CD8-positive, alpha-beta memory T cell (primary cell): ENCODE data around the gene HOXA6. TPM values are rescaled to one million over a fixed set of nuclear protein-coding genes. Genes with fewer than 3 reads are reported as not detected.

Experiments used
- CTCF ChIA-PET: fragments of 350-600 bp; sonication (Branson Sonifier 250); formaldehyde crosslinking; loops from one replicate; lab custom pipeline; 2021; ENCODE audit warnings: antibody characterized with exemption; lab: Charles Lee
- POLR2A ChIA-PET: fragments of 350-600 bp; sonication (Branson Sonifier 250); formaldehyde crosslinking; loops from one replicate; lab custom pipeline; 2021; ENCODE audit warnings: antibody characterized with exemption; lab: Charles Lee
- DNase-seq, 5 donors: peaks; one replicate each; pipeline versions ENCODE4 v3.0.0 to v3.0.0-alpha.2; 2020 to 2022; ENCODE audit warnings: mixed read lengths in 1 of 5
- H3K27ac ChIP-seq: one replicate; pipeline ENCODE4 v1.7.0; 2013; ENCODE audit warnings: low read depth, mild to moderate bottlenecking, low read length, moderate library complexity
- H3K27me3 ChIP-seq: 2 replicates; pipeline ENCODE4 v1.7.0; 2013; ENCODE audit warnings: low read length, mild to moderate bottlenecking; ENCODE audit not compliant: insufficient read depth, poor library complexity, severe bottlenecking
- H3K36me3 ChIP-seq: 2 replicates; pipeline ENCODE4 v1.7.0; 2013; ENCODE audit warnings: mild to moderate bottlenecking, low read length, moderate library complexity; ENCODE audit not compliant: insufficient read depth
- H3K4me1 ChIP-seq: 2 replicates; pipeline ENCODE4 v1.7.0; 2013; ENCODE audit warnings: mild to moderate bottlenecking, low read length, moderate library complexity; ENCODE audit not compliant: insufficient read depth
- H3K4me3 ChIP-seq: 2 replicates; pipeline ENCODE4 v1.7.0; 2013; ENCODE audit warnings: mild to moderate bottlenecking, low read length
- H3K9me3 ChIP-seq: 2 replicates; pipeline ENCODE4 v1.7.0; 2013; ENCODE audit warnings: mild to moderate bottlenecking, low read length
- H3K27ac Mint-ChIP-seq, 8 donors: one replicate each; pipeline ENCODE4 v1.8.0; 2020 to 2021; ENCODE audit warnings: mixed read lengths in 8 of 8, mild to moderate bottlenecking in 6 of 8, inconsistent platforms in 3 of 8, moderate library complexity in 3 of 8
- H3K27me3 Mint-ChIP-seq, 2 donors: one replicate each; pipeline ENCODE4 v1.8.0; 2020 to 2021; ENCODE audit warnings: mixed read lengths in 2 of 2, mild to moderate bottlenecking in 1 of 2, moderate library complexity in 1 of 2
- H3K36me3 Mint-ChIP-seq, 3 donors: one replicate each; pipeline ENCODE4 v1.8.0; 2020 to 2021; ENCODE audit warnings: mixed read lengths in 3 of 3, inconsistent platforms in 1 of 3, mild to moderate bottlenecking in 1 of 3
- H3K4me1 Mint-ChIP-seq, 3 donors: one replicate each; pipeline ENCODE4 v1.8.0; 2020 to 2021; ENCODE audit warnings: mixed read lengths in 3 of 3, inconsistent platforms in 1 of 3, mild to moderate bottlenecking in 1 of 3
- H3K4me3 Mint-ChIP-seq, 7 donors: one replicate each; pipeline ENCODE4 v1.8.0; 2020 to 2021; ENCODE audit warnings: mixed read lengths in 7 of 7, mild to moderate bottlenecking in 6 of 7, moderate library complexity in 4 of 7, inconsistent platforms in 2 of 7
- H3K9me3 Mint-ChIP-seq, 5 donors: one replicate each; pipeline ENCODE4 v1.8.0; 2020 to 2022; ENCODE audit warnings: mixed read lengths in 5 of 5, mild to moderate bottlenecking in 3 of 5, moderate library complexity in 2 of 5, inconsistent platforms in 1 of 5
- polyA plus RNA-seq: library from polyadenylated mRNA; unstranded; fragments of 300-500 nt; fragmentation: Illumina TruSeq; gene quantifications from one replicate; pipeline ENCODE4 v1.2.3, GENCODE V29; 2021
- total RNA-seq, 2 experiments: library from RNA; stranded (reverse); gene quantifications; one replicate each; pipeline ENCODE4 v1.2.3, GENCODE V29; 2021

The HOXA6 gene
- total and polyA plus RNA-seq, 3 experiments from 2014 or later = not detected

DNA sequence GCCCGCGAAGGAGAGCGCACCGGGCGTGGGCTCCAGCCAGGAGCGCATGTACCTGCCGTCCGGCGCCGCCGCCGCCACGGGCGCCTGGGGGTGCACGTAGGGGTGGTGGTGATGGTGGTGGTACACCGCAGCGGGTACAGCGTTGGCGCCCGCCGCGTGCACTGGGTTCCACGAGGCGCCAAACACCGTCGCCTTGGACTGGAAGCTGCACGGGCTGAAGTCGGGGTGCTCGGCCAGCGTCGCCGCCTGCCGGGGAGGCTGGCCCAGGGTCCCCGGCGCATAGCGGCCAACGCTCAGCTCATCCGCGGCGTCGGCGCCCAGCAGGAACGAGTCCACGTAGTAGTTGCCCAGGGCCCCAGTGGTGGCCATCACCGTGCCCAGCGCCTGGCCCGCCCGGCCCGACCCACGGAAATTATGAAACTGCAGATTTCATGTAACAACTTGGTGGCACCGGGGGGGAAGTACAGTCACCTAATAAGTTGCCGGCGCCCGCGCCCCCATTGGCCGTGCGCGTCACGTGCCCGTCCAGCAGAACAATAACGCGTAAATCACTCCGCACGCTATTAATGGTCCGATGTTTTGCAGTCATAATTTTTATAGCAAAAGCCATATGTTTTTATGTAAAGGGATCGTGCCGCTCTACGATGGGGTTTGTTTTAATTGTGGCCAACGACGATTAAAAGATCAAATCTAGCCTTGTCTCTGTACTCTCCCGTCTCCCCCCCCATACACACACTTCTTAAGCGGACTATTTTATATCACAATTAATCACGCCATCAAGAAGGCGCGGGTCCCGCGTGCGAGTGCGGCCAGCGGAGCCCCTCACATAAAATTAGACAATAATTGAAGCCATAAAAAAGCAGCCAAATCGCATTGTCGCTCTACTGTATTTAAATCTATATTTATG is 17.8 kb upstream of the HOXA6 start, which contains the start of gene HOXA9:
HOXA9 (minus strand) TSS at position 449 of the 907 bp plus-strand sequence; CDS start at position 369, 80 bp downstream.
- ChIA-PET CTCF (interaction anchor here (0.7 to 5.6 kb wide), 6 partner anchors 8 to 483 kb away, joined by 3 to 71 read pairs (median 4); partner anchors contain the start of genes HOXA3 and HOXA7), POLR2A (no interaction called here)
- Mint-ChIP-seq H3K27me3 (peaks cover 80 to 82% of the 10 kb centered on the region in 2 donors), H3K4me1 (peaks cover 17 to 34% (median 23%) of the 10 kb centered on the region in 3 donors), H3K36me3 (no peaks in the 10 kb centered on the region), H3K9me3 (peaks cover 0 to 9% (median 0%) of the 10 kb centered on the region in 5 donors), H3K27ac (peak within 1 kb of the TSS in 5 of 8 donors; percentile 41 to 83 (median 57)), H3K4me3 (peak within 1 kb of the TSS; percentile 54 to 82 (median 68))
- no peaks in the 10 kb centered on the region for H3K9me3 ChIP-seq
- H3K36me3 ChIP-seq = no peaks in the 10 kb centered on the region
- peaks cover 31% of the 10 kb centered on the region for H3K4me1 ChIP-seq
- no peak within 1 kb of the TSS for H3K4me3 ChIP-seq
- H3K27me3 ChIP-seq = peaks cover 87% of the 10 kb centered on the region
- DNase-seq = no peak
- no peak within 1 kb of the TSS for H3K27ac ChIP-seq

DNA sequence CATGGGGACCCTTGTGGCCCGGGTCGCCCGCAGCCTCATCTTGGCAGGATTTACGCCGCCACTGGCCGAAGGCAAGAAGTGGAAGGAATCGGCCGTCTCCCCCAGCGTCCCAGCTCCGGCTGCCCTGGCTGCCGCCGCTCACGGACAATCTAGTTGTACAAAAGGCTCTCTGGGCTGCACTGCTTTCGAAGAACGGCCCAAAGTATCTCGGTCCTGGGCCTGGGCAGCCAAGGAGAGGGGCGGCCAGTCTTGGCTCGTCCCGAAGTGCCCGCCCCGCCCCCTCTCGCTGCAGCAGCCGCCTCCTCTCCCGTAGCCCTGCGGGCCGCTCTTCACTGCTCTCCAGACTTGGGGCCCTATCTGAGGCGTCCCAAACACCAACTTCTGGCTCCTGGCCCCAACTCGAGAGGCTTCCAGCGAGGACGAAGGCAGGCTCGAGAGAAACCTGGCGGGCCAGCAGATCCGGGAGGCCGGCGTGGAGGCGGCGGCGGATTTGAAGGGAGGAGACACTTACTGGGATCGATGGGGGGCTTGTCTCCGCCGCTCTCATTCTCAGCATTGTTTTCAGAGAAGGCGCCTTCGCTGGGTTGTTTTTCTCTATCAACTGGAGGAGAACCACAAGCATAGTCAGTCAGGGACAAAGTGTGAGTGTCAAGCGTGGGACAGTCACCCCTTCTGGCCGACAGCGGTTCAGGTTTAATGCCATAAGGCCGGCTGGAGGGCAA is 17.0 kb upstream of the HOXA6 start:
- H3K9me3 ChIP-seq = no peaks in the 10 kb centered on the region
- peaks cover 23 to 36% (median 26%) of the 10 kb centered on the region in 3 donors for H3K4me1 Mint-ChIP-seq
- H3K4me3 Mint-ChIP-seq = peak overlapping the region; percentile 13 to 76 (median 47)
- peaks cover 0 to 8% (median 0%) of the 10 kb centered on the region in 5 donors for H3K9me3 Mint-ChIP-seq
- peaks cover 83 to 84% of the 10 kb centered on the region in 2 donors for H3K27me3 Mint-ChIP-seq
- CTCF ChIA-PET = interaction anchor here (5.6 kb wide), 1 partner anchor 13 kb away, joined by 71 read pairs; the partner anchor contains the start of gene HOXA3
- peaks cover 32% of the 10 kb centered on the region for H3K4me1 ChIP-seq
- H3K36me3 Mint-ChIP-seq = no peaks in the 10 kb centered on the region
- no peak overlapping the region for H3K27ac ChIP-seq
- peaks cover 87% of the 10 kb centered on the region for H3K27me3 ChIP-seq
- peak overlapping the region in 2 of 8 donors; percentile 21 to 41 for H3K27ac Mint-ChIP-seq
- no peaks in the 10 kb centered on the region for H3K36me3 ChIP-seq
- H3K4me3 ChIP-seq = no peak overlapping the region
- POLR2A ChIA-PET = no interaction called here
- no peak for DNase-seq

DNA sequence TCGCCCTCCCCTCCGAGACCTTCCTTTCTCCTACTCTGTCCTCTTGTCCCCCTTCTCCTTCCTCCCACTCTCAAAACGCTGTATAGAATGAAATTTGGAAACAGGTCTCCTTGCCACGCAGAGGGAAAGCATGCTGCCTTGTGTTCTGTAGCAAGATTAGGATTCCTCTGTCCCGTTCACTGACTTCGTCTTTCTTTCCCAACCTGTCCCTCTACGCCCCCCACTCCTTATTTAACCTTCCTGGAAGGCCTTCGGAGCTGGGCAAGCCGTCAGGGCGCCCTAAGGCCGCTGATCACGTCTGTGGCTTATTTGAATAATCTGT is 16.4 kb upstream of the HOXA6 start:
- no peak for DNase-seq
- ChIA-PET POLR2A (no interaction called here), CTCF (interaction anchor here (5.6 kb wide), 1 partner anchor 13 kb away, joined by 71 read pairs; the partner anchor contains the start of gene HOXA3)
- peaks cover 0 to 7% (median 0%) of the 10 kb centered on the region in 5 donors for H3K9me3 Mint-ChIP-seq
- H3K27me3 ChIP-seq = peaks cover 88% of the 10 kb centered on the region
- H3K4me1 ChIP-seq = peaks cover 32% of the 10 kb centered on the region
- peaks cover 86 to 88% of the 10 kb centered on the region in 2 donors for H3K27me3 Mint-ChIP-seq
- H3K36me3 ChIP-seq = no peaks in the 10 kb centered on the region
- peaks cover 23 to 34% (median 26%) of the 10 kb centered on the region in 3 donors for H3K4me1 Mint-ChIP-seq
- H3K4me3 ChIP-seq = no peak overlapping the region
- H3K27ac ChIP-seq = no peak overlapping the region
- H3K4me3 Mint-ChIP-seq = peak overlapping the region in 5 of 7 donors; percentile 13 to 37 (median 32)
- H3K36me3 Mint-ChIP-seq = no peaks in the 10 kb centered on the region
- H3K9me3 ChIP-seq = no peaks in the 10 kb centered on the region
- peak overlapping the region in 3 of 8 donors; percentile 5 to 41 (median 21) for H3K27ac Mint-ChIP-seq

DNA sequence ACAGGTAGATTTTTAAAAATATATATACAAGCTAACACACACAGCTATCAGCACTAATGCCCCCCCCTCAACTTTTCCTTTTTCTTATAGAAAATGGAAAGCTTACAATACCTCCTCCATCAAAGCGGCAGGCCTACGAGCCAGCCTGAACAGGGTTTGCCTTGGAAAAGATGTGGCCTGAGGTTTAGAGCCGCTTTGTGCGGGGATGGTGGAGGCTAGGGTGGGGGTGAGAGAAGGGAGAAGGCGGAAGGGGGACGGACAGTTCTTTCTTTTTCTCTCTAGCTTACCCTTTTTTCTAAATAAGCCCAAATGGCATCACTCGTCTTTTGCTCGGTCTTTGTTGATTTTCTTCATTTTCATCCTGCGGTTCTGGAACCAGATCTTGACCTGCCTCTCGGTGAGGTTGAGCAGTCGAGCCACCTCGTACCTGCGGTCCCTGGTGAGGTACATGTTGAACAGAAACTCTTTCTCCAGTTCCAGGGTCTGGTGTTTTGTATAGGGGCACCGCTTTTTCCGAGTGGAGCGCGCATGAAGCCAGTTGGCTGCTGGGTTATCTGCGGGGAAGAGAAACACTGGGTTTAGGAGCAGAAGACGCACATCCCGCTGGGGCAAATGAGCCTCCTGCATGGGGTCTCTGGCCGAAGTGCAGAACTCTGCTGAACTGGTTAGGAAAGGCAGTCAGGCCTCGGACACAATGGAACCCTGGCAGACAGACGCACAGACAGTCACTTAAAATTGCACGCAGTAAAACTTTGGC is 15.9 kb upstream of the HOXA6 start:
- Mint-ChIP-seq H3K4me3 (peak overlapping the region in 3 of 7 donors; percentile 23 to 37 (median 32)), H3K9me3 (peaks cover 0 to 4% (median 0%) of the 10 kb centered on the region in 5 donors), H3K4me1 (peaks cover 23 to 34% (median 25%) of the 10 kb centered on the region in 3 donors), H3K36me3 (no peaks in the 10 kb centered on the region), H3K27me3 (peaks cover 86 to 88% of the 10 kb centered on the region in 2 donors), H3K27ac (peak overlapping the region in 5 of 8 donors; percentile 5 to 41 (median 21))
- Histone ChIP-seq H3K4me3 (no peak overlapping the region), H3K36me3 (no peaks in the 10 kb centered on the region), H3K9me3 (no peaks in the 10 kb centered on the region), H3K27me3 (peaks cover 88% of the 10 kb centered on the region), H3K27ac (no peak overlapping the region), H3K4me1 (peaks cover 32% of the 10 kb centered on the region)
- peak in 1 of 5 donors; percentile 39 for DNase-seq
- ChIA-PET POLR2A (no interaction called here), CTCF (interaction anchor here (1.0 to 5.6 kb wide), 8 partner anchors 8 to 798 kb away, joined by 3 to 71 read pairs (median 20); partner anchors contain the start of genes HOXA11 and HOXA3)

DNA sequence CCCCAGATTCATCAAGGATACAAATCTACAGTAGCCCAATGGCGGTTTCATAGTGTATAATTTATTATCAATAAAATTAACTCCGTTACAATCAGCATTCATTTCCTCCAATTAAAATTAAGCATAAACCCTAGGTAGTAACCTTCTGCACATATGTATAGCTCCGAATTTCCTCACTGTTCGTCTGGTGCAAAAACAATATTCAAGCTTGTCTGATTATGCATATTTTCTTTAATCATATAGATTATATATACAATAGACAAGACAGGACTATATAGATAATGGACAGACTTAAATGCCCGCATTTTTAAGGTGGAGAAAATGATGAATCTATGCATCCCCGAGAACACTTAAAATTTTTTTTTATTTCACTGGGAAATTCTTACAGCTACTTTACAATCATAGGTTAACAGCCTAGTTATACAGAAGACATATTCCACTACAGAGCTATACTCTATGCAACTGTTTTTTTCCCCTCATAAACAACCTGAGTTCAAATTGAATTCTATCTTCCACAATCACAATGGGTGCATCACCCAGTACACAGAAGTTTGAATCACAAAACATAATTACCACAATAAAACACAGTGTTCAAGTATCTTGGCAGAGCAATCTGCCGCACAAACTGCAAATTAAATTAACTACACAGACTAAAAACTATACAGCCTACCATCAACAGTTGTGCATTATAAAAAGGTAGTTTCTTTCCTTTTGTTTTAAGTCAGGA is 15.2 kb upstream of the HOXA6 start:
- peaks cover 32% of the 10 kb centered on the region for H3K4me1 ChIP-seq
- Mint-ChIP-seq H3K36me3 (no peaks in the 10 kb centered on the region), H3K27ac (peak overlapping the region in 1 of 8 donors; percentile 41), H3K9me3 (peaks cover 0 to 7% (median 0%) of the 10 kb centered on the region in 5 donors), H3K4me1 (peaks cover 23 to 41% (median 30%) of the 10 kb centered on the region in 3 donors), H3K27me3 (peaks cover 85 to 86% of the 10 kb centered on the region in 2 donors), H3K4me3 (peak overlapping the region in 1 of 7 donors; percentile 31)
- H3K9me3 ChIP-seq = no peaks in the 10 kb centered on the region
- H3K27ac ChIP-seq = no peak overlapping the region
- CTCF ChIA-PET = interaction anchor here (1.0 to 5.6 kb wide), 12 partner anchors 9 to 798 kb away, joined by 3 to 71 read pairs (median 14); partner anchors contain the start of genes HOXA11 and HOXA3
- POLR2A ChIA-PET = no interaction called here
- H3K4me3 ChIP-seq = no peak overlapping the region
- H3K36me3 ChIP-seq = no peaks in the 10 kb centered on the region
- no peak for DNase-seq
- peaks cover 88% of the 10 kb centered on the region for H3K27me3 ChIP-seq

DNA sequence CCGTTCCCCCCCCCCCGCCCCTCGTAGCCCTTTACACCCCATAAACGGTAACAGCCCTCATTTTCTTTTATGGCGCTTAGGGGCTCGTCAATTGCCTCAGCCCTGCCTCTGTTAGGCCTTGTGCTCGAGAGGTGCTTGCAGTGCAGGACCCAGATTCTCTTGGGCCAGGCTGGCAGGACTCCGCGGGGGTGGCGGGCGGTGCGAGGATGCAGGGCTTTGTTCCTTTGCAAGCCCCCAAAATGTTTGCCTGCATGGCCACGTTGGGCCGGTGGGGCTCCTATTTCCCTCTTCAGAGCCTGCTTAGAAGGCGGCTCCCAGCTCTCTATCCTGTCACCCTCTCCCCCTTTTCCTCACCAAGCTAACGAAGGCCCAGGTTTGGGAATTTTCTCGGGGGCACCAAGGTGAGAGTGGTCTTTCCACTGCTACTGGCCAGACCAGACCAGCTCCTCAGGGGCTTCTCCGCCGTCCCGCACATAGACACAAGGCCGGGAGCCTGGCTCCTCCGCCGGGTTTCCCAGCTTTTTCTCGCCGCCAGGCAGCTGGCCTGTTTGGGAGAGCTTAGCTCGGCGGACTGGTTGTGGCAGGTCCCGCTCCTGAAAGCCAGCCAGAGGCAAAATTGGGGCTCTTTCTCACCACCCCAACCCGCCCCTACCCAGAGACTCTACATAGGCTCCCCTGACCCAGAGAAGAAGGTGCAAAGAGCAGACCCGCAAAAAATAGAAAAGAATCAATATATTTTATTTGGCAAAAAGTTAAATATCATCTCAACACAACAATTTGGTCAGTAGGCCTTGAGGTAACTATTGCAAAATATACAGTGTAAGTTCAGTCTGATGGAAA is 14.4 kb upstream of the HOXA6 start:
- peak overlapping the region in 1 of 8 donors; percentile 41 for H3K27ac Mint-ChIP-seq
- no peak overlapping the region for H3K27ac ChIP-seq
- H3K4me3 Mint-ChIP-seq = peak overlapping the region in 1 of 7 donors; percentile 31
- no peaks in the 10 kb centered on the region for H3K9me3 ChIP-seq
- peaks cover 84% of the 10 kb centered on the region for H3K27me3 ChIP-seq
- H3K36me3 ChIP-seq = no peaks in the 10 kb centered on the region
- peak in 1 of 5 donors; percentile 43 for DNase-seq
- H3K4me1 Mint-ChIP-seq = peaks cover 24 to 45% (median 30%) of the 10 kb centered on the region in 3 donors
- H3K4me1 ChIP-seq = peaks cover 32% of the 10 kb centered on the region
- ChIA-PET CTCF (interaction anchor here (0.7 to 5.6 kb wide), 15 partner anchors 10 to 1305 kb away, joined by 3 to 71 read pairs (median 14); partner anchors contain the start of genes HOXA11 and HOXA3), POLR2A (interaction anchor here (1.2 kb wide), 1 partner anchor 11 kb away, joined by 3 read pairs; no protein-coding TSS in a partner anchor)
- H3K9me3 Mint-ChIP-seq = peaks cover 0 to 8% (median 0%) of the 10 kb centered on the region in 5 donors
- no peaks in the 10 kb centered on the region for H3K36me3 Mint-ChIP-seq
- peaks cover 85 to 86% of the 10 kb centered on the region in 2 donors for H3K27me3 Mint-ChIP-seq
- no peak overlapping the region for H3K4me3 ChIP-seq
